Mucosa of rectum (tissue), 2 donors: ENCODE results near the gene SFTPB.

Experiments used
- H3K27ac ChIP-seq, 2 donors: one replicate each; pipeline ENCODE4 v1.7.0; 2013; ENCODE audit warnings: inconsistent platforms in 2 of 2, low read depth in 2 of 2, low read length in 2 of 2
- H3K27me3 ChIP-seq, 2 donors: one replicate each; pipeline ENCODE4 v1.7.0; 2013; ENCODE audit warnings: low read length in 2 of 2; ENCODE audit not compliant: control insufficient read depth in 2 of 2, insufficient read depth in 2 of 2
- H3K36me3 ChIP-seq, 2 donors: one replicate each; pipeline ENCODE4 v1.7.0; 2013; ENCODE audit warnings: low read length in 2 of 2; ENCODE audit not compliant: control insufficient read depth in 2 of 2, insufficient read depth in 2 of 2
- H3K4me1 ChIP-seq, 2 donors: one replicate each; pipeline ENCODE4 v1.7.0; 2013; ENCODE audit warnings: low read length in 2 of 2, mild to moderate bottlenecking in 1 of 2; ENCODE audit not compliant: control insufficient read depth in 2 of 2, insufficient read depth in 2 of 2
- H3K4me3 ChIP-seq, 2 donors: one replicate each; pipeline ENCODE4 v1.7.0; 2013; ENCODE audit warnings: low read length in 2 of 2
- H3K9ac ChIP-seq, 2 donors: one replicate each; pipeline ENCODE4 v1.7.0; 2013; ENCODE audit warnings: low read length in 2 of 2, low read depth in 1 of 2, mild to moderate bottlenecking in 1 of 2
- H3K9me3 ChIP-seq, 2 donors: one replicate each; pipeline ENCODE4 v1.7.0; 2013; ENCODE audit warnings: low read length in 2 of 2; ENCODE audit not compliant: control insufficient read depth in 2 of 2
- donor health status: healthy.
- donor health status: Normal muscosa, but diverticular disease.

SFTPB gene

GRCh38 chr2:85710687-85711577 lies 42.9 kb upstream of the SFTPB start:
- no peaks in the 10 kb centered on the region for H3K9me3 ChIP-seq
- no peak overlapping the region for H3K9ac ChIP-seq
- peak overlapping the region; percentile 57 to 70 for H3K27ac ChIP-seq
- no peaks in the 10 kb centered on the region for H3K27me3 ChIP-seq
- peaks cover 8 to 13% of the 10 kb centered on the region in 2 donors for H3K4me1 ChIP-seq
- H3K36me3 ChIP-seq: no peaks in the 10 kb centered on the region
- H3K4me3 ChIP-seq: no peak overlapping the region

- H3K9ac ChIP-seq: no peak overlapping the region
- H3K36me3 ChIP-seq: no peaks in the 10 kb centered on the region
- no peaks in the 10 kb centered on the region for H3K27me3 ChIP-seq
- H3K9me3 ChIP-seq: no peaks in the 10 kb centered on the region
- peaks cover 11 to 13% of the 10 kb centered on the region in 2 donors for H3K4me1 ChIP-seq
- H3K4me3 ChIP-seq: no peak overlapping the region
- peak overlapping the region in 1 of 2 donors; percentile 46 for H3K27ac ChIP-seq
These were observed 41.4 kb upstream of the SFTPB start for GRCh38 chr2:85709401-85709811.

GRCh38 chr2:85708641-85709040 lies 40.6 kb upstream of the SFTPB start:
- Histone ChIP-seq H3K4me1 (peaks cover 11 to 13% of the 10 kb centered on the region in 2 donors), H3K27me3 (no peaks in the 10 kb centered on the region), H3K4me3 (no peak overlapping the region), H3K27ac (no peak overlapping the region), H3K9me3 (no peaks in the 10 kb centered on the region), H3K9ac (no peak overlapping the region), H3K36me3 (no peaks in the 10 kb centered on the region)

- Histone ChIP-seq H3K27ac (peak overlapping the region in 1 of 2 donors; percentile 52), H3K27me3 (no peaks in the 10 kb centered on the region), H3K4me3 (no peak overlapping the region), H3K4me1 (peaks cover 8% of the 10 kb centered on the region in 2 donors), H3K36me3 (no peaks in the 10 kb centered on the region), H3K9ac (no peak overlapping the region), H3K9me3 (no peaks in the 10 kb centered on the region)
These were observed 39.3 kb upstream of the SFTPB start for GRCh38 chr2:85707304-85707703.

GRCh38 chr2:85706599-85707296 lies 38.7 kb upstream of the SFTPB start:
- Histone ChIP-seq H3K9ac (no peak overlapping the region), H3K27me3 (no peaks in the 10 kb centered on the region), H3K4me3 (no peak overlapping the region), H3K27ac (peak overlapping the region; percentile 19 to 52), H3K4me1 (peaks cover 8% of the 10 kb centered on the region in 2 donors), H3K36me3 (no peaks in the 10 kb centered on the region), H3K9me3 (no peaks in the 10 kb centered on the region)

GRCh38 chr2:85706063-85706462 lies 38.1 kb upstream of the SFTPB start:
- H3K36me3 ChIP-seq: no peaks in the 10 kb centered on the region
- H3K27me3 ChIP-seq: no peaks in the 10 kb centered on the region
- H3K4me1 ChIP-seq: peaks cover 5 to 7% of the 10 kb centered on the region in 2 donors
- no peaks in the 10 kb centered on the region for H3K9me3 ChIP-seq
- H3K27ac ChIP-seq: peak overlapping the region; percentile 19 to 47
- no peak overlapping the region for H3K9ac ChIP-seq
- no peak overlapping the region for H3K4me3 ChIP-seq

GRCh38 chr2:85705680-85706039 lies 37.7 kb upstream of the SFTPB start:
- Histone ChIP-seq H3K9ac (no peak overlapping the region), H3K9me3 (no peaks in the 10 kb centered on the region), H3K4me1 (peaks cover 3 to 5% of the 10 kb centered on the region in 2 donors), H3K36me3 (no peaks in the 10 kb centered on the region), H3K27ac (peak overlapping the region; percentile 47 to 70), H3K27me3 (no peaks in the 10 kb centered on the region), H3K4me3 (no peak overlapping the region)

GRCh38 chr2:85704800-85705679 lies 37.0 kb upstream of the SFTPB start:
- Histone ChIP-seq H3K9me3 (no peaks in the 10 kb centered on the region), H3K27me3 (no peaks in the 10 kb centered on the region), H3K9ac (no peak overlapping the region), H3K4me1 (peaks cover under 1 to 3% of the 10 kb centered on the region in 2 donors), H3K36me3 (no peaks in the 10 kb centered on the region), H3K4me3 (no peak overlapping the region), H3K27ac (peak overlapping the region; percentile 58 to 70)

- peaks cover 0 to 3% of the 10 kb centered on the region in 2 donors for H3K4me1 ChIP-seq
- H3K27me3 ChIP-seq: no peaks in the 10 kb centered on the region
- no peak overlapping the region for H3K4me3 ChIP-seq
- no peak overlapping the region for H3K27ac ChIP-seq
- no peak overlapping the region for H3K9ac ChIP-seq
- H3K9me3 ChIP-seq: no peaks in the 10 kb centered on the region
- no peaks in the 10 kb centered on the region for H3K36me3 ChIP-seq
These were observed 36.0 kb upstream of the SFTPB start for GRCh38 chr2:85704038-85704437.
